ENCODE data around the gene RAD51B.

RAD51B gene

GRCh38 chr14:67926821-67927220, 107.2 kb downstream of the RAD51B start:
- no peak overlapping the region for H3K4me3 ChIP-seq (ENCODE audit: low read depth, low read length)
- TF ChIP-seq CTCF (IDR thresholded peaks at IDR 0.05; ENCODE audit: low read depth, low read length), result no peak

- no peak for TF ChIP-seq CTCF (IDR thresholded peaks at IDR 0.05; ENCODE audit: low read depth, low read length)
- no peak overlapping the region for H3K4me3 ChIP-seq (ENCODE audit: low read depth, low read length)
Measured at GRCh38 chr14:67927244-67927643, 107.7 kb downstream of the RAD51B start.

GRCh38 chr14:67928375-67928774, 108.8 kb downstream of the RAD51B start:
- TF ChIP-seq CTCF (IDR thresholded peaks at IDR 0.05; ENCODE audit: low read depth, low read length), result no peak
- H3K4me3 ChIP-seq (ENCODE audit: low read depth, low read length), result no peak overlapping the region

GRCh38 chr14:67932708-67933246, 113.2 kb downstream of the RAD51B start:
- no peak for TF ChIP-seq CTCF (IDR thresholded peaks at IDR 0.05; ENCODE audit: low read depth, low read length)

GRCh38 chr14:67933266-67933665, 113.7 kb downstream of the RAD51B start:
- H3K4me3 ChIP-seq (ENCODE audit: low read depth, low read length), result no peak overlapping the region
- TF ChIP-seq CTCF (IDR thresholded peaks at IDR 0.05; ENCODE audit: low read depth, low read length), result peak; percentile 4; the same call in 1 of the 2 replicates

More at GRCh38 chr14:67932708-67933246, 113.2 kb downstream of the RAD51B start:
- no peak overlapping the region for H3K4me3 ChIP-seq (ENCODE audit: low read depth, low read length)

GRCh38 chr14:67934087-67934486, 114.5 kb downstream of the RAD51B start:
- TF ChIP-seq CTCF (IDR thresholded peaks at IDR 0.05; ENCODE audit: low read depth, low read length), result peak; percentile 51
- H3K4me3 ChIP-seq (ENCODE audit: low read depth, low read length), result no peak overlapping the region

- no peak for TF ChIP-seq CTCF (IDR thresholded peaks at IDR 0.05; ENCODE audit: low read depth, low read length)
- H3K4me3 ChIP-seq (ENCODE audit: low read depth, low read length), result no peak overlapping the region
Measured at GRCh38 chr14:67934862-67935261, 115.3 kb downstream of the RAD51B start.
